Naive thymus-derived CD8-positive, alpha-beta T cell (primary cell): ENCODE data around the gene GDPD3. TPM values are rescaled to one million over a fixed set of nuclear protein-coding genes. Genes with fewer than 3 reads are reported as not detected.
"Not testable (repeated sequence)": the region's sequence is repeated elsewhere in the genome, so short reads cannot be mapped to it uniquely, and the experiment has no call there.

ENCODE experiments used
- ATAC-seq, 2 donors: fragments of 150-1000 bp; cut with Tn5 transposase in 1 of 2; sonication (Bioruptor Pico), chemical (Tn5 transposase) in 1 of 2; 1 replicate in 1 of 2; 2 replicates in 1 of 2; pipeline ENCODE4 v1.10.0; 2021; ENCODE audit warnings: mild to moderate bottlenecking in 2 of 2, moderate library complexity in 2 of 2
- POLR2A ChIA-PET: fragments of 350-600 bp; sonication (Branson Sonifier 250); formaldehyde crosslinking; loops from one replicate; lab custom pipeline; 2021; ENCODE audit warnings: antibody characterized with exemption; lab: Charles Lee
- DNase-seq, 10 donors: peaks; one replicate each; pipeline versions ENCODE4 v3.0.0 to v3.0.0-alpha.2; 2020 to 2022
- H3K27ac Mint-ChIP-seq, 10 donors: one replicate each; pipeline ENCODE4 v1.8.0; 2020 to 2022; ENCODE audit warnings: mild to moderate bottlenecking in 10 of 10, mixed read lengths in 10 of 10, moderate library complexity in 4 of 10, inconsistent platforms in 1 of 10
- H3K27me3 Mint-ChIP-seq, 5 donors: one replicate each; pipeline ENCODE4 v1.8.0; 2021 to 2022; ENCODE audit warnings: mixed read lengths in 5 of 5
- H3K36me3 Mint-ChIP-seq, 3 donors: one replicate each; pipeline ENCODE4 v1.8.0; 2020 to 2022; ENCODE audit warnings: mixed read lengths in 3 of 3, mild to moderate bottlenecking in 2 of 3, inconsistent platforms in 1 of 3
- H3K4me1 Mint-ChIP-seq, 4 donors: one replicate each; pipeline ENCODE4 v1.8.0; 2021 to 2022; ENCODE audit warnings: mixed read lengths in 4 of 4
- H3K4me3 Mint-ChIP-seq, 10 donors: one replicate each; pipeline ENCODE4 v1.8.0; 2020 to 2022; ENCODE audit warnings: mild to moderate bottlenecking in 10 of 10, mixed read lengths in 10 of 10, moderate library complexity in 6 of 10, inconsistent platforms in 1 of 10
- H3K9me3 Mint-ChIP-seq, 9 donors: one replicate each; pipeline ENCODE4 v1.8.0; 2020 to 2022; ENCODE audit warnings: mixed read lengths in 9 of 9, mild to moderate bottlenecking in 3 of 9, inconsistent platforms in 1 of 9, moderate library complexity in 1 of 9
- polyA plus RNA-seq, 3 donors: library from polyadenylated mRNA; unstranded; fragments of 300-500 nt; fragmentation: Illumina TruSeq; gene quantifications; one replicate each; pipeline ENCODE4 v1.2.3, GENCODE V29; 2021
- total RNA-seq, 8 experiments: library from RNA in 2 of 8; stranded (reverse) in 2 of 8; gene quantifications; one replicate each; pipeline ENCODE4 v1.2.3 and lab custom pipeline; 2021 to 2026

GDPD3 gene
- total and polyA plus RNA-seq, 5 experiments from 2014 or later = 0.18 to 25.0 (median 19.8) TPM; not detected in 2

DNA sequence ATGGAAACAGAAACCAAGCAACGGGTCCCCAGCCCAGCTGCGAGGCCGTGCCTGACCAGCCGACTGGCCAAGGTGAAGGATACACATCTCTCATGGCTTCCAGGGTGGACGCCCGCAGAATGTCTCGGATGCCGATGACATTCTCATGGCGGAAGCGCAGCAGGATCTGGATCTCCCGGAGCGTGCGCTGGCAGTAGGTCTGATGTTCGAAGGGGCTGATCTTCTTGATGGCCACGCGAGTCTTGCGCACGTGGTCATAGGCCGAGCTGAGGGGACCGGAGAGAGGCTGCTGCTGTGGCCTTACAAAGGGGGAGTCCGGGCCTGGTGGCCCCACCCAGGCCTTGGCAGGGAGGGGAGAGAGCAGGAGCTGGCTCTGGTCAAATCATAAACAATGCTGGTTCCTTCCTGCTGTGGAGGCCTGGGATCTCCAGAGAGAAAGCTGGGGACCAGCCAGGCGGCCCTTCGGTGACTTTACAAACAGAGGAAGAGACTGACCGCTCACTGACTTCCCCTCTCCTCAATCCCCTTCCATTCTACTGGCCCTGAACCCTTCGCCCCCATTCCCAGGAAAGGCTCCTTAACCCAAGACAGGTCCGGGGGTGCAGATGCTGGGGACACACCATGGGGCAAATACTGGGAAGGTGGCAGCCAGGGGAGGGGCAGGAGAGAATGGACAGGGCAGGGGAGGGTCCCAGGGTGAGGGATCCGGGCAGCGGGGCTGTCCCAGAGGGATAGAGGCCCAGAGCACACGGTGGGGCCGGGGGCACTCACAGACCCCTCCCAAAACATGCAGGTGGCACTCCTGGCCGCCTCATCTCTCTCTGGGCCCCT, 8.6 kb upstream of the GDPD3 start:
- no peak for ATAC-seq
- Mint-ChIP-seq H3K4me3 (peak overlapping the region; percentile 80 to 92 (median 86)), H3K27me3 (no peaks in the 10 kb centered on the region), H3K4me1 (peaks cover 12 to 33% (median 32%) of the 10 kb centered on the region in 4 donors), H3K27ac (peak overlapping the region; percentile 73 to 93 (median 87)), H3K36me3 (peaks cover 0 to 15% (median 1%) of the 10 kb centered on the region in 3 donors), H3K9me3 (no peaks in the 10 kb centered on the region)
- no peak for DNase-seq
- POLR2A ChIA-PET = interaction anchor here (3.0 to 5.5 kb wide), 2 partner anchors 30 to 63 kb away, joined by 14 to 52 read pairs; partner anchors contain the start of genes CORO1A and TBX6

DNA sequence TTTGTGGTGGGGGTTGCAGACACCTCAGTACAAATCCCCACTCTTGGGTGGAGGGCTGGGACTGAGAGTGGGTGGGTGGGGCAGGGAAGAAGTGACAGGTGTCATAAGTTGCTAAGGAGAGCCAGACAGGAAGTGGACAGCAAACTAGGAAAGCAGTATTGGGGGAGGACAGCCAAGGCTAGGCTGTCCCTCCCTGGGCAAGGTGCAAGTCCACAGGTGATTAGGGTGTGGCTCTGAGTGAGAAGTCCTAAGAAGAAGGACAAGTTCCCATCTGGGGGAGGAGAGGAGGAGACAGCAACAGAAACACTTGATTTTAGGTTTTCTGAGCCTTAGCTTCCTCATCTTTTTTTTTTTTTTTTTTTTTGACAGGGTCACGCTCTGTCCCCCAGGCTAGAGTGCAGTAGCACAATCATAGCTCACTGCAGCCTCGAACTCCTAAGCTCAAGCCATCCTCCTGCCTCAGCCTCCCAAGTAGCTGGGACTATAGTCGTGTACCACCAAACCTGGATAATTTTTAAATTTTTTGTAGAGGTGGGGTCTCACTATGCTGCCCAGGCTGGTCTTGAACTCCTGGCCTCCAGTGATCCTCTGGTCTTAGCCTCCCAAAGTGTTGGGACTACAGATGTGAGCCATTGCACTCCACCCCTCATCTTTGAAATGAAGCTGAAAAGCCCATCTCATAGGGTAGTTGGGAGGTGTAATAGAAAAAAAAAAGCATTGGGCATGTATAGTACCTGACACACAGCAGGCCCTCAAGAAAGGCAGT, 7.2 kb upstream of the GDPD3 start:
- Mint-ChIP-seq H3K9me3 (no peaks in the 10 kb centered on the region), H3K4me3 (peak overlapping the region in 7 of 10 donors; percentile 26 to 68 (median 51)), H3K27ac (peak overlapping the region; percentile 37 to 85 (median 69)), H3K27me3 (no peaks in the 10 kb centered on the region), H3K36me3 (peaks cover 0 to 26% (median 4%) of the 10 kb centered on the region in 3 donors), H3K4me1 (peaks cover 12 to 36% (median 32%) of the 10 kb centered on the region in 4 donors)
- POLR2A ChIA-PET = interaction anchor here (0.6 to 5.5 kb wide), 7 partner anchors 21 to 541 kb away, joined by 3 to 52 read pairs (median 6); partner anchors contain the start of genes ALDOA, CORO1A, PRR14 and TBX6
- DNase-seq (no peak), ATAC-seq (no peak)

DNA sequence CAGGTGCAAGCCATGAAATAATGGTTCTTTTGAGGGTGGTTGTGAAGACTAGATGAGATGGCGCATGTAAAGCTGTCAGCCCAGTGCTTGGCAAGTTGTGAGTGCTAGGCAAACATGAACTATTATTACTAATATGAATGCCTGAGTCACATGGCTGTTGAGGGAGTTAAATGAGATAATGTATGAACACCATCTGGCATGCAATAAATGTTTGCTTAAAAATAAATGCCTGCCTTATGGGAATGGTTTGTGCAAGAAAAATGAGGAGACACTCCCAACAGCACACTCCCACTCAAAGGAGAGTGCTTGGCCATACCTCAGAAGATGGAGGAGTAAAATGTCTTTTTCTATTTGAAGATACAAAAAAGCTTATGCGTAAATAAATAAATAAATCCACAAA, 6.1 kb upstream of the GDPD3 start:
- Mint-ChIP-seq H3K4me3 (no peak overlapping the region), H3K9me3 (no peaks in the 10 kb centered on the region), H3K36me3 (peaks cover 0 to 30% (median 4%) of the 10 kb centered on the region in 3 donors), H3K27ac (peak overlapping the region in 5 of 10 donors; percentile 32 to 85 (median 49)), H3K27me3 (no peaks in the 10 kb centered on the region), H3K4me1 (peaks cover 12 to 43% (median 34%) of the 10 kb centered on the region in 4 donors)
- POLR2A ChIA-PET = interaction anchor here (3.0 to 5.5 kb wide), 2 partner anchors 27 to 65 kb away, joined by 14 to 52 read pairs; partner anchors contain the start of genes CORO1A and TBX6
- ATAC-seq (no peak), DNase-seq (no peak)

DNA sequence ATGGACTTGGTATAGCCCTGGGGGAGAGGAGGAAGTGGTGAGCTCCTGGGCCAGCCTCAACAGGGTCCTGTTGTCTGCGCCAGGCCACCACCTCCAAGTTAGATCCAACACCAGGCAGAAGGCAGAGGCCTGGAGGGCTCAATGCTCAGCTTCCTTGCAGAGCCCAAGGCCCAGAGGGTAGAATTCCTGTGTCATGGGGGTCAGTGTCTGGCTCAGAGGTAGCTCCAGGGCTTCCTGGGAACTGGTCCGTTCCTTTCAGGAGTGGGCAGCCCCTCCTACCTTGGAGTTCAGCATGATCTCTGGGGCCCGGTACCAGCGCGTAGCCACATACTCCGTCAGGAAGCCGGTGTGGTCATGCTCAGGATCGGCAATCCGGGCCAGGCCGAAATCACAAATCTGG, 4.4 kb upstream of the GDPD3 start:
- no peaks in the 10 kb centered on the region for H3K27me3 Mint-ChIP-seq
- peaks cover 0 to 32% (median 4%) of the 10 kb centered on the region in 3 donors for H3K36me3 Mint-ChIP-seq
- no peak overlapping the region for H3K4me3 Mint-ChIP-seq
- H3K9me3 Mint-ChIP-seq = no peaks in the 10 kb centered on the region
- DNase-seq (no peak), ATAC-seq (no peak)
- H3K27ac Mint-ChIP-seq = no peak overlapping the region
- POLR2A ChIA-PET = interaction anchor here (0.6 to 5.5 kb wide), 7 partner anchors 14 to 278 kb away, joined by 3 to 52 read pairs (median 5); partner anchors contain the start of genes CORO1A and YPEL3
- H3K4me1 Mint-ChIP-seq = peaks cover 16 to 46% (median 41%) of the 10 kb centered on the region in 4 donors

DNA sequence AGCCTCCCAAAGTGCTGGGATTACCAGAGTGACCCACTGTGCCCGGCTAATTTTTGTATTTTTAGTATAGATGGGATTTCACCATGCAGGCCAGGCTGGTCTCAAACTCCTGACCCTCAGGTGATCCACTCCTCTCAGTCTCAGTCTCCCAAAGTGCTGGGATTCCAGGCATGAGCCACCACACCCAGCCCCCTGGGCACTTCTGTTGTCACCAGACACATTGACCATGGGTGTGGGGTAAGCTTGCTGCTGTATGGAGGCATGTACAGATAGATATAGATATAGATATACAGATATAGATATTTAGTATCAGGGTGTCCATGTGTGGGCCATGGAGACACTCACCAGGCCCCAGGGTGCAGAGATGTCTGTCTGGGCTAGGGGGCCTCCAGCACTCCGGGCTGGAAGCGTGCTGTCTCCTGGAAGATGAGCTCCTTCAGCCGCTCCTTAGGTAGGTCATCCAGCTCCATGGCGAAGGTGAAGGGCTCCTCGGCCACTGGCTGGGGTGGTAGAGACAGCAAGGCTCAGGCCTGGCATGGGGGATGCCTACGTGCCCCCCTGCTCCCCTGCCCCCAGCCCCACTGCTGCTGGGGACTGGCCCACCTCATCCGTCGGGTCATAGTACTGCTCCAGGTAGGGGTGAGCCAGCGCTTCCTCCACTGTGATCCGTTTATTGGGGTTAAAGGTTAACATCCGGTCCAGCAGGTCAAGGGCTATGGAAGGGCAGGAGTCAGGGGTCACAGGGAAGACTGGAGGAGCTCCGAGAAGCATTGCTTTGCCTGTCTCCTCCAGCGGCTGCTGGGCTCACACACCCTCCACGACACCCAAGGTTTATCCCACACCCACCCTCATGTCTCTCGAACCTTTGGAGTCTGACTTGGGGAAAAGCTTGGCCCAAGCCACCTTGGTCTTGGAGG, 3.2 kb upstream of the GDPD3 start:
- Mint-ChIP-seq H3K27me3 (no peaks in the 10 kb centered on the region), H3K4me1 (peaks cover 18 to 40% (median 31%) of the 10 kb centered on the region in 4 donors), H3K36me3 (peaks cover 0 to 39% (median 4%) of the 10 kb centered on the region in 3 donors), H3K9me3 (no peaks in the 10 kb centered on the region), H3K27ac (peak overlapping the region in 4 of 10 donors; percentile 18 to 56 (median 46)), H3K4me3 (no peak overlapping the region)
- DNase-seq (no peak), ATAC-seq (no peak)
- POLR2A ChIA-PET = interaction anchor here (0.7 to 5.5 kb wide), 5 partner anchors 14 to 378 kb away, joined by 3 to 52 read pairs (median 6); partner anchors contain the start of gene CORO1A

DNA sequence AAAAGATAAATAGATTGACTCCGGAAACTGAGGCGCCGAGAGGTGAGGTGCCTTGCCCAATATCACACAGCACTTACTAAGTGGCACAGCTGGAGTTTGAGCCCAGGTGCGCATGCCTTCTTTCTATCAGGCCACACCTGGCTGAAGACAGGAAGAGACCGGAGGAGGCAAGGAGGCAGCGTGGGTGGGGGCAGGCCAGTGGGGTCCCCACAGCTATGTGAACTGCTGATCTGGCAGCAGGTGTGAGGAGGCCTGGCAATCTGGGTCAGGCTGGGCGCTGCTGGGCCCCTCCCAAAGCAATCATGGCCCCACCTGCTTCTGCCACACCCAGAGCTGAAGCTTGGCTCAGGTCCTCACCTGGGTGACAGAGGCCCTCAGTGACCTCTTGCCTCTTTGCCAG, 1.9 kb upstream of the GDPD3 start:
- Mint-ChIP-seq H3K9me3 (no peaks in the 10 kb centered on the region), H3K36me3 (peaks cover 4 to 50% (median 9%) of the 10 kb centered on the region in 3 donors), H3K4me1 (peaks cover 17 to 32% (median 22%) of the 10 kb centered on the region in 4 donors), H3K4me3 (peak overlapping the region in 2 of 10 donors; percentile 33 to 39), H3K27ac (peak overlapping the region in 7 of 10 donors; percentile 24 to 75 (median 48)), H3K27me3 (no peaks in the 10 kb centered on the region)
- ATAC-seq (peak; percentile 22 to 54), DNase-seq (no peak)
- POLR2A ChIA-PET = interaction anchor here (0.7 to 2.2 kb wide), 4 partner anchors 24 to 72 kb away, joined by 3 to 12 read pairs (median 4); partner anchors contain the start of genes CORO1A and TBX6

DNA sequence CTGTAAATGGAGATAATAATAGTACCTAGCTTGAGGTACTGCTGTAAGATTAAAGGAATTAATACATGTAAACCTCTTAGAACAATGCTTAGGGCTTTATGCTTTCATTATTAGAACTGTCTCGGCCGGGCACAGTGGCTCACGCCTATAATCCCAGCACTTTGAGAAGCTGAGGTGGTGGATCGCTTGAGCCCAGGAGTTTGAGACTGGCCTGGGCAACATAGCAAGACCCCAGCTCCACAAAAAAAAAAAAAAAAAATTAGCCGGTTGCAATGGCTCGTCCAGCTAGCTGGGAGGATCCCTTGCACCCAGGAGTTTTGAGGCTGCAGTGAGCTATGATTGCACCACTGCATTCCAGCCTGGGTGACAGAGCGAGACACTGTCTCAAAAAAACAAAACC, 1.5 kb upstream of the GDPD3 start:
- Mint-ChIP-seq H3K36me3 (peaks cover 4 to 49% (median 9%) of the 10 kb centered on the region in 3 donors), H3K4me1 (peaks cover 13 to 27% (median 18%) of the 10 kb centered on the region in 4 donors), H3K27ac (peak overlapping the region in 6 of 10 donors; percentile 25 to 75 (median 54)), H3K4me3 (peak overlapping the region in 2 of 10 donors; percentile 33 to 39)
- DNase-seq, ATAC-seq, H3K9me3 Mint-ChIP-seq, H3K27me3 Mint-ChIP-seq: not testable (repeated sequence)
- POLR2A ChIA-PET = interaction anchor here (0.7 to 2.2 kb wide), 4 partner anchors 23 to 73 kb away, joined by 3 to 12 read pairs (median 4); partner anchors contain the start of genes CORO1A and TBX6

DNA sequence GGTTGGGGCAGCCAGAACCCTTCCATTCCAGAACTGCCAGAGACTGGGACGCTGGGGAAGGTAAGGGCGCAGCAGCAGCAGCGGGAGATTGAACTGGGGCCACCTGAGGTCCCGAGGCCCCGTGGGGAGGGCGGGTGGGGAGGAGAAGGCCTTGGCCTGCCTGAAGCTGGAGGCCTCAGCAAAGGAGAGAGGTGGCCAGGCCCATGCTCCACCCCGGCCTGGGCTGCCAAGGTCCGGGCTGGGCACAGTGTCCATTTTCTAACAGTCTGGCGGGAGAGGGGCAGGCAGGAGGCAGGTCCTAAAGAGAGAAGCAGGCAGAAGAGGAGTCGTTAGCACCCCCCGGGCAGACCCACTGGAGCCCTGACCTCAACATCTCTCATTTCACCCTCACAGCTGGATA, 1.1 kb upstream of the GDPD3 start:
- DNase-seq (no peak), ATAC-seq (no peak)
- Mint-ChIP-seq H3K27me3 (no peaks in the 10 kb centered on the region), H3K36me3 (peaks cover 4 to 44% (median 9%) of the 10 kb centered on the region in 3 donors), H3K4me1 (peaks cover 9 to 23% (median 16%) of the 10 kb centered on the region in 4 donors), H3K4me3 (peak overlapping the region in 1 of 10 donors; percentile 63), H3K9me3 (no peaks in the 10 kb centered on the region), H3K27ac (peak overlapping the region in 4 of 10 donors; percentile 27 to 67 (median 50))
- POLR2A ChIA-PET = interaction anchor here (0.6 to 2.2 kb wide), 4 partner anchors 49 to 558 kb away, joined by 3 to 12 read pairs (median 4); partner anchors contain the start of gene CORO1A

DNA sequence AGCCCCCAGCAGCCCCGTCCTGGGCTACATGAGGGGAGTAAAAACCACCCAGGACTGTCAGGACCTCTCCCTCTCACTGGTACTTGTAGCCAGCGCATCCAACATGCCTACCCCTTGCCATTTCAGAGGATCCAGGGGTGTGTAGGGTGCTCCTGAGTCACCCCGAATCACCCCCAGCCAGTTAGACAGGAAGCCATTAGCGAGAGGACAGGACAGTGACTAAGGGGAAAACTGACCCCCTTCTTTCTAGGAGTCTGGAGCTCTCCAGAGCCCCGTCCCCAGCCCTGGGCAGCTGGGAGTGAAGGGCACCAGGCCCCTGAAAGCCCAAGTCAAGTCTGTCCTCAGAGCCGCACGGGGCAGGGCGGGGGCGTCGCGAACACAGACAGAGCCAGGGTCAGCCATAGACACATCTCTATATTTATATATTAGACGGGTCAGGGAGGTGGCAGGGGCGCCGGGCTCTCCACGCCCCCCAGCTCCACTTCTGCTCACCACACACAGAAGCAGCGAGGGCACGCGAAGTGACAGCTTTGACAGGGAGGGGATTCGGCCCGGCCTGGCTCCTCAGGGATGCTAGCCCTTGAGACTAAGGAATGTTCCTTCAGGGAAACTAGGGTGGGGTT, 485 bp upstream of the GDPD3 start:
- H3K36me3 Mint-ChIP-seq = peaks cover 4 to 41% (median 9%) of the 10 kb centered on the region in 3 donors
- no peak for DNase-seq
- no peak overlapping the region for H3K4me3 Mint-ChIP-seq
- H3K9me3 Mint-ChIP-seq = no peaks in the 10 kb centered on the region
- peaks cover 6 to 19% (median 13%) of the 10 kb centered on the region in 4 donors for H3K4me1 Mint-ChIP-seq
- H3K27me3 Mint-ChIP-seq = no peaks in the 10 kb centered on the region
- POLR2A ChIA-PET = interaction anchor here (0.6 to 4.7 kb wide), 4 partner anchors 10 to 559 kb away, joined by 3 to 20 read pairs (median 12); partner anchors contain the start of genes CORO1A, MAPK3 and YPEL3
- ATAC-seq = no peak
- peak overlapping the region in 2 of 10 donors; percentile 38 to 67 for H3K27ac Mint-ChIP-seq

DNA sequence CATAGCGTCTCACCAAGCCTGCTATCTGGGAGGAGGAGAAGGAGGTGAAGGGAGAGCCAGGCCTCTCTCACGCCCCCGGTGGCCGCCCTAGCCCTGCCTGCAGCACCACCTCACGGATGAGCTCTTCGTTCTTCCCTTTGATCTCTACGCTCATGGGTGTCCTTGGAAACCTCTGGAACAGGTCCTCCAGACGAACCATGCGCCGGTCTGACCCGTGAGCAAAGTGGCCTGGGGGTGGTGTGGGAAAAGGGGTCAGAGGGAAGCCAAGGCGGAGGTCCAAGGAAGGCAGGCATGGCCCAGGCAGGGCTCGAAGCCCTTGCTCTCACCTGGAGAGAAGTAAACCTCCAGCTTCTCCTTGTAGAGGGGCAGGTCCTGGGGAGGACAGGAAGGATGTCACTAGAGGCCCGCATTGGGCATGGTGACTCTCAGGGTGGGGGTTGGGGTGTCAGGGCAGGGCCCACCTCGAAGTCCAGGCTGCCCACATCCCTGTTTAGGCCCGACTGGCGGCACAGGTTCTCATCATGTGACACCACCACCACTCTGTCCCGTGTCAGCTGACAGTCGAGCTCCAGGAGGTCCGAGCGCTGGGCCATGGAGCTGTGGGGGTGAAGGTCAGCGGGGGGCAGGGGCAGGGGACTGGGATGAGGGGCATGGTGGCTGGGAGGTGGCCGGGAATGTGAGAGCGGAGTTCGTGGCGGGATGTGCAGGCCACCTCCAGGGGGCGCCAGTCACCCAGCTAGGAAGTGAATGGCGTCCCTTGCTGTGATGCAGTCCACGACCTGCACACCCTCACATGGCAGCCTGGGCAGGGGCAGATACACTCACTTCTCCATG, 923 bp downstream of the GDPD3 start:
- Mint-ChIP-seq H3K36me3 (peaks cover 4 to 44% (median 9%) of the 10 kb centered on the region in 3 donors), H3K27me3 (no peaks in the 10 kb centered on the region), H3K4me1 (peaks cover 6 to 19% (median 12%) of the 10 kb centered on the region in 4 donors), H3K9me3 (no peaks in the 10 kb centered on the region), H3K27ac (no peak overlapping the region), H3K4me3 (no peak overlapping the region)
- POLR2A ChIA-PET = interaction anchor here (0.6 to 4.7 kb wide), 9 partner anchors 11 to 297 kb away, joined by 3 to 20 read pairs (median 8); partner anchors contain the start of genes CORO1A, MAPK3, TBX6 and YPEL3
- peak in 8 of 10 donors; percentile 15 to 73 (median 48) for DNase-seq
- peak in 1 of 2 donors; percentile 57 for ATAC-seq
